IMR-90 (cell line): ENCODE results near the gene SLC23A1. TPM values are rescaled to one million over a fixed set of nuclear protein-coding genes. Genes with fewer than 3 reads are reported as not detected.

ENCODE experiments used
- ATAC-seq: fragments of 200-7000 bp; cut with Tn5 transposase; 2 replicates; pipeline ENCODE4 v1.9.1; 2020; ENCODE audit warnings: low read depth, mild to moderate bottlenecking, moderate library complexity
- BruUV-seq: library from RNA; stranded (reverse); fragments of 400-500 nt; replicated peaks from 2 replicates; lab custom pipeline; 2021; lab: Mats Ljungman, UMichigan
- CTCF ChIA-PET: fragments of 300-600 bp; formaldehyde crosslinking; extraction: SDS; loops from one replicate; lab custom pipeline; 2021; ENCODE audit warnings: antibody characterized with exemption; lab: Yijun Ruan, JAX
- POLR2A ChIA-PET: fragments of 300-600 bp; sonication (Branson Sonifier 250); formaldehyde crosslinking; loops from one replicate; lab custom pipeline; 2022; ENCODE audit warnings: antibody characterized with exemption; ENCODE audit not compliant: unreplicated experiment; lab: Charles Lee
- DNase-seq: peaks from one replicate; pipeline ENCODE4 v3.0.0; 2013
- H2AFZ ChIP-seq: replicated peaks from 2 replicates; pipeline ENCODE3; 2013; ENCODE audit warnings: low read length, mild to moderate bottlenecking; ENCODE audit not compliant: poor library complexity
- H2AK5ac ChIP-seq: 2 replicates; pipeline ENCODE4 v1.6.1; 2013; ENCODE audit warnings: low read depth, low read length, inconsistent platforms
- H2AK9ac ChIP-seq: replicated peaks from 2 replicates; pipeline ENCODE3; 2013; ENCODE audit warnings: mild to moderate bottlenecking, low read depth, low read length, moderate library complexity; ENCODE audit not compliant: poor library complexity
- H2BK120ac ChIP-seq: 2 replicates; pipeline ENCODE4 v1.6.1; 2013; ENCODE audit warnings: low read depth, low read length, inconsistent platforms
- H2BK15ac ChIP-seq: 3 replicates; pipeline ENCODE4 v1.6.1; 2013; ENCODE audit warnings: low read depth, low read length, inconsistent platforms
- H2BK20ac ChIP-seq: 2 replicates; pipeline ENCODE4 v1.6.1; 2013; ENCODE audit warnings: low read depth, mild to moderate bottlenecking, inconsistent platforms, low read length, moderate library complexity
- H2BK5ac ChIP-seq: 2 replicates; pipeline ENCODE4 v1.6.1; 2013; ENCODE audit warnings: mild to moderate bottlenecking, low read depth, low read length, inconsistent platforms; ENCODE audit not compliant: poor library complexity, severe bottlenecking
- H3K14ac ChIP-seq: replicated peaks from 2 replicates; pipeline ENCODE4 v1.6.1; 2013; ENCODE audit warnings: low read depth, low read length, inconsistent platforms
- H3K18ac ChIP-seq: 2 replicates; pipeline ENCODE4 v1.6.1; 2013; ENCODE audit warnings: low read depth, low read length, control low read depth
- H3K23ac ChIP-seq: 2 replicates; pipeline ENCODE4 v1.6.1; 2013; ENCODE audit warnings: low read depth, low read length, inconsistent platforms
- H3K27ac ChIP-seq: 2 replicates; pipeline ENCODE4 v1.5.1; 2013; ENCODE audit warnings: mild to moderate bottlenecking, control low read depth, low read length; ENCODE audit not compliant: insufficient read depth
- H3K27me3 ChIP-seq: 2 replicates; pipeline ENCODE4 v1.6.1; 2013; ENCODE audit warnings: low read length; ENCODE audit not compliant: control insufficient read depth, insufficient read depth
- H3K36me3 ChIP-seq: 2 replicates; pipeline ENCODE4 v1.6.1; 2013; ENCODE audit warnings: low read length, mixed read lengths; ENCODE audit not compliant: control insufficient read depth, insufficient read depth
- H3K4ac ChIP-seq: 2 replicates; pipeline ENCODE4 v1.6.1; 2013; ENCODE audit warnings: low read depth, low read length, inconsistent platforms
- H3K4me1 ChIP-seq: 2 replicates; pipeline ENCODE4 v1.6.1; 2013; ENCODE audit warnings: low read length, mixed read lengths; ENCODE audit not compliant: control insufficient read depth, insufficient read depth
- H3K4me2 ChIP-seq: 2 replicates; pipeline ENCODE4 v1.6.1; 2013; ENCODE audit warnings: low read depth, mild to moderate bottlenecking, control low read depth, low read length, moderate library complexity
- H3K4me3 ChIP-seq: 2 replicates; pipeline ENCODE4 v1.5.1; 2013; ENCODE audit warnings: low read depth, mild to moderate bottlenecking, control low read depth, low read length, moderate library complexity; ENCODE audit not compliant: insufficient read depth
- H3K56ac ChIP-seq: 2 replicates; pipeline ENCODE4 v1.6.1; 2013; ENCODE audit warnings: low read length, inconsistent platforms; ENCODE audit not compliant: insufficient read depth; ENCODE audit errors: extremely low read depth
- H3K79me1 ChIP-seq, 2 experiments: 2 replicates each; pipeline ENCODE4 v1.6.1; 2013; ENCODE audit warnings: low read length in 2 of 2, inconsistent platforms in 1 of 2, low read depth in 1 of 2
- H3K9ac ChIP-seq: 2 replicates; pipeline ENCODE4 v1.6.1; 2013; ENCODE audit warnings: low read depth, low read length, control low read depth
- H3K9me1 ChIP-seq: 2 replicates; pipeline ENCODE4 v1.6.1; 2013; ENCODE audit warnings: low read length, inconsistent platforms; ENCODE audit not compliant: insufficient read depth
- H3K9me3 ChIP-seq: 2 replicates; pipeline ENCODE4 v1.6.1; 2013; ENCODE audit warnings: low read length; ENCODE audit not compliant: control insufficient read depth, insufficient read depth
- H4K20me1 ChIP-seq: 2 replicates; pipeline ENCODE4 v1.6.1; 2013; ENCODE audit warnings: low read length, inconsistent platforms; ENCODE audit not compliant: insufficient read depth
- H4K5ac ChIP-seq: 2 replicates; pipeline ENCODE4 v1.6.1; 2013; ENCODE audit warnings: mild to moderate bottlenecking, low read depth, low read length, control low read depth
- H4K8ac ChIP-seq, 2 experiments: 2 replicates each; pipeline ENCODE4 v1.6.1; 2013; ENCODE audit warnings: low read depth in 2 of 2, low read length in 2 of 2, control low read depth in 1 of 2, inconsistent platforms in 1 of 2
- H4K91ac ChIP-seq: 2 replicates; pipeline ENCODE4 v1.6.1; 2013; ENCODE audit warnings: low read depth, low read length, inconsistent platforms; ENCODE audit not compliant: insufficient read depth
- BHLHE40 ChIP-seq: fragments of 150-350 bp; IDR thresholded peaks from 2 replicates; pipeline ENCODE4 v1.6.1; 2016; ENCODE audit warnings: mild to moderate bottlenecking, low read depth, low read length
- NFE2L2 ChIP-seq: fragments of 150-350 bp; IDR thresholded peaks from 2 replicates; pipeline ENCODE4 v1.6.1; 2016; ENCODE audit warnings: low read depth, mild to moderate bottlenecking, low read length
- RAD21 ChIP-seq: IDR thresholded peaks from 2 replicates; pipeline ENCODE4 v1.6.1; 2012; ENCODE audit warnings: low read length, improper control_type of control experiment
- RFX5 ChIP-seq: IDR thresholded peaks from 2 replicates; pipeline ENCODE4 v1.8.0; 2012; ENCODE audit warnings: low read depth, mild to moderate bottlenecking, low read length, moderate library complexity
- SMC3 ChIP-seq: fragments of 150-350 bp; IDR thresholded peaks from 2 replicates; pipeline ENCODE4 v1.6.1; 2016; ENCODE audit warnings: low read depth, mild to moderate bottlenecking, antibody characterized with exemption, low read length, moderate library complexity
- WGBS, 2 experiments: methylation state at CpG; one replicate each; pipeline versions ENCODE4 v1.1.5 to v1.1.7; 2013; ENCODE audit warnings: missing lambda C conversion rate in 2 of 2; ENCODE audit not compliant: insufficient read length in 1 of 2; ENCODE audit errors: extremely low coverage in 2 of 2; 5-methylcytosine and 5-hydroxymethylcytosine counted together
- dilution Hi-C: fragments of 300-500 bp; cut with HindIII; formaldehyde crosslinking; loops from one replicate; pipeline ENCODE4 v1.14.3; 2018; ENCODE audit warnings: low sequenced_read_pairs; ENCODE audit not compliant: unreplicated experiment
- in situ Hi-C: fragments of 300-500 bp; cut with MboI; formaldehyde crosslinking; loops from 3 replicates; pipeline ENCODE4 v1.14.3; 2019; ENCODE audit warnings: low sequenced_read_pairs, inconsistent platforms, mixed read lengths
- intact Hi-C: fragments of 100-400 bp; cut with micrococcal nuclease; formaldehyde crosslinking; loops from 2 replicates; pipeline ENCODE4 v1.10.0; 2022
- polyA plus RNA-seq, 3 experiments: library from polyadenylated mRNA; depleted of rRNA; stranded (reverse); fragments of >200 nt; gene quantifications; 2 replicates each; pipeline ENCODE4 v1.2.3, GENCODE V29; 2012; ENCODE audit warnings: low replicate concordance in 1 of 3
- total RNA-seq: library from RNA; depleted of rRNA; stranded (reverse); fragments of >200 nt; gene quantifications from 2 replicates; pipeline ENCODE4 v1.2.3, GENCODE V29; 2012
- TF ChIP-seq, protein P1 (sequence below): fragments of 150-350 bp; IDR thresholded peaks from 2 replicates; pipeline ENCODE4 v1.6.1; 2017; ENCODE audit warnings: mild to moderate bottlenecking, antibody characterized with exemption, low read length, low read depth
- TF ChIP-seq, protein P2 (sequence below): fragments of 150-350 bp; IDR thresholded peaks from 2 replicates; pipeline ENCODE4 v1.6.1; 2016; ENCODE audit warnings: low read depth, mild to moderate bottlenecking, low read length, moderate library complexity, borderline replicate concordance

Gene SLC23A1
- total and polyA plus RNA-seq, 2 of the 4 experiments (the other 2 are of a cell fraction) = not detected

DNA sequence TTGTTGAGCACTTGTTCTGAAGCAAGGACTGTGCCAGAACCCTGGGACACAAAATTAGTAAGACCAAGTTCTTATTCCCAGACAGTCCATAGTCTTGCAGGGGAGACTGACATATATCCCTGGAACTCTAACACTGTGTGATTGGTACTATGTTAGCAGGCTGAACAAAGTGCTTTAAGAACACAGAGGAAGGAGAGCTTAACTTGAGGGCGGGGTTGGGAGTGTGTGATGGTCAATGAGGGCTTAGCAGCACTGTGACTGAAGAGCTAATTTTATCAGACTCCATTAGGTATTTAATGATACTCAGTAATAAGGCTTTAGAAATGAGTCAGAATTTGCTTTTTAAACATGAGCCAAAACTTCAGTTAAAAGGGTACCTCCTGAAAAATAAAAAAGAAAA lies 35.7 kb upstream of the SLC23A1 start:
- Histone ChIP-seq H3K9ac (no peak overlapping the region), H2AK9ac (peak overlapping the region; percentile 7), H3K14ac (no peak overlapping the region), H2BK5ac (no peak overlapping the region), H2AK5ac (no peak overlapping the region), H2BK15ac (no peak overlapping the region), H3K4me2 (no peak overlapping the region), H3K4me3 (no peak overlapping the region), H3K27ac (no peak overlapping the region), H3K56ac (no peak overlapping the region), H4K8ac (no peak overlapping the region), H3K4me1 (peaks cover 7% of the 10 kb centered on the region; the same call in 1 of the 2 replicates), H4K91ac (no peak overlapping the region), H3K9me1 (no peaks in the 10 kb centered on the region), H3K36me3 (peaks cover 19% of the 10 kb centered on the region), H3K4ac (no peak overlapping the region), H3K9me3 (no peaks in the 10 kb centered on the region), H4K5ac (no peak overlapping the region), H4K20me1 (no peaks in the 10 kb centered on the region), H2AFZ (no peak overlapping the region), H3K18ac (no peak overlapping the region), H3K27me3 (no peaks in the 10 kb centered on the region), H3K23ac (no peak overlapping the region), H2BK20ac (no peak overlapping the region), H3K79me1 (no peaks in the 10 kb centered on the region), H2BK120ac (no peak overlapping the region)
- dilution Hi-C loops (loop anchor here (25.0 kb wide), 1 partner anchor 94 kb away; no protein-coding TSS in a partner anchor), in situ Hi-C loops (no loop called here), intact Hi-C loops (no loop called here)
- CTCF ChIA-PET = interaction anchor here (1.5 kb wide), 1 partner anchor 95 kb away, joined by 5 read pairs; no protein-coding TSS in a partner anchor
- POLR2A ChIA-PET = no interaction called here
- TF ChIP-seq RFX5 (no peak), BHLHE40 (no peak), SMC3 (no peak), NFE2L2 (no peak), RAD21 (no peak)
- TF ChIP-seq, protein P1, sequence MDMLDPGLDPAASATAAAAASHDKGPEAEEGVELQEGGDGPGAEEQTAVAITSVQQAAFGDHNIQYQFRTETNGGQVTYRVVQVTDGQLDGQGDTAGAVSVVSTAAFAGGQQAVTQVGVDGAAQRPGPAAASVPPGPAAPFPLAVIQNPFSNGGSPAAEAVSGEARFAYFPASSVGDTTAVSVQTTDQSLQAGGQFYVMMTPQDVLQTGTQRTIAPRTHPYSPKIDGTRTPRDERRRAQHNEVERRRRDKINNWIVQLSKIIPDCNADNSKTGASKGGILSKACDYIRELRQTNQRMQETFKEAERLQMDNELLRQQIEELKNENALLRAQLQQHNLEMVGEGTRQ = no peak
- TF ChIP-seq, protein P2, sequence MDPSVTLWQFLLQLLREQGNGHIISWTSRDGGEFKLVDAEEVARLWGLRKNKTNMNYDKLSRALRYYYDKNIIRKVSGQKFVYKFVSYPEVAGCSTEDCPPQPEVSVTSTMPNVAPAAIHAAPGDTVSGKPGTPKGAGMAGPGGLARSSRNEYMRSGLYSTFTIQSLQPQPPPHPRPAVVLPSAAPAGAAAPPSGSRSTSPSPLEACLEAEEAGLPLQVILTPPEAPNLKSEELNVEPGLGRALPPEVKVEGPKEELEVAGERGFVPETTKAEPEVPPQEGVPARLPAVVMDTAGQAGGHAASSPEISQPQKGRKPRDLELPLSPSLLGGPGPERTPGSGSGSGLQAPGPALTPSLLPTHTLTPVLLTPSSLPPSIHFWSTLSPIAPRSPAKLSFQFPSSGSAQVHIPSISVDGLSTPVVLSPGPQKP = no peak
- no peak for DNase-seq
- ATAC-seq = no peak
- WGBS, 2 experiments = no CpG with 5 or more reads among the region's 1 CpG
- no TSS peak for BruUV-seq
